K562 (cell line): ENCODE measurements around the gene ZNF385C. TPM values are rescaled to one million over a fixed set of nuclear protein-coding genes. Genes with fewer than 3 reads are reported as not detected.
A peak's percentile ranks its signal among the peaks of the same experiment; 100 is the strongest.

Experiments
- ATAC-seq: fragments of 200-7000 bp; cut with Tn5 transposase; 3 replicates; pipeline ENCODE4 v1.9.1; 2020; ENCODE audit warnings: moderate library complexity
- BruUV-seq: library from RNA; stranded (reverse); fragments of 400-500 nt; replicated peaks from 2 replicates; lab custom pipeline; 2021; lab: Mats Ljungman, UMichigan
- CTCF ChIA-PET: fragments of 300-600 bp; formaldehyde crosslinking; extraction: SDS; loops from one replicate; lab custom pipeline; 2021; ENCODE audit warnings: low intra/inter-chr PET ratio; lab: Yijun Ruan, JAX
- POLR2A ChIA-PET: fragments of 300-600, 350-650 bp; sonication (Branson Sonifier 250); formaldehyde crosslinking; extraction: SDS; loops from one replicate; lab custom pipeline; 2021; ENCODE audit warnings: antibody characterized with exemption, inconsistent platforms; lab: Yijun Ruan, JAX
- DNase-seq, 4 experiments: peaks; one replicate each; pipeline versions ENCODE4 v3.0.0 to v3.0.0-alpha.2; 2011 to 2018; ENCODE audit warnings: low spot score in 3 of 4, mixed read lengths in 3 of 4; ENCODE audit errors: extremely low read depth in 1 of 4
- FAIRE-seq: peaks from 2 replicates; lab custom pipeline; 2011; peaks lifted over from hg19 to GRCh38; lab: Jason Lieb, UNC
- H2AFZ ChIP-seq: 2 replicates; pipeline ENCODE4 v1.6.0; 2011; ENCODE audit warnings: low read depth, low read length, control low read depth, inconsistent platforms
- H3K27ac ChIP-seq: fragments of 200-600 bp; 3 replicates; pipeline ENCODE4 v1.8.0; 2011; ENCODE audit warnings: low read depth, mild to moderate bottlenecking, control low read depth, inconsistent platforms, low read length, moderate library complexity, mixed read lengths; ENCODE audit errors: extremely low read depth
- H3K27me3 ChIP-seq, 2 experiments: fragments of 300-600 bp in 1 of 2; 2 replicates in 1 of 2; 3 replicates in 1 of 2; pipeline versions ENCODE4 v1.6.0 to v1.8.0; 2011; ENCODE audit warnings: inconsistent platforms in 2 of 2, low read length in 2 of 2, mild to moderate bottlenecking in 1 of 2, mixed read lengths in 1 of 2, moderate library complexity in 1 of 2; ENCODE audit not compliant: control insufficient read depth in 2 of 2, insufficient read depth in 2 of 2
- H3K36me3 ChIP-seq: fragments of 300-600 bp; 3 replicates; pipeline ENCODE4 v1.8.0; 2011; ENCODE audit warnings: mild to moderate bottlenecking, low read length, inconsistent platforms; ENCODE audit not compliant: control insufficient read depth, insufficient read depth
- H3K4me1 ChIP-seq, 2 experiments: fragments of 200-600 bp in 1 of 2; replicated peaks in 1 of 2; 2 replicates in 1 of 2; 3 replicates in 1 of 2; pipeline versions ENCODE4 v1.5.1 to v1.8.0; 2011; ENCODE audit warnings: inconsistent platforms in 2 of 2, low read length in 2 of 2, mild to moderate bottlenecking in 1 of 2, mixed read lengths in 1 of 2, moderate library complexity in 1 of 2; ENCODE audit not compliant: control insufficient read depth in 2 of 2, insufficient read depth in 2 of 2
- H3K4me2 ChIP-seq: 2 replicates; pipeline ENCODE4 v1.6.1; 2011; ENCODE audit warnings: low read length, control low read depth, inconsistent platforms, mixed read lengths; ENCODE audit not compliant: insufficient read depth
- H3K4me3 ChIP-seq: fragments of 200-600 bp; sonication (generic), shearing (Covaris generic); 2 replicates; pipeline ENCODE4 v1.5.1; 2016; ENCODE audit warnings: control low read depth, inconsistent platforms
- H3K79me2 ChIP-seq: fragments of 200-600 bp; 3 replicates; pipeline ENCODE4 v1.8.0; 2011; ENCODE audit warnings: low read length, inconsistent platforms; ENCODE audit not compliant: control insufficient read depth, insufficient read depth
- H3K9ac ChIP-seq, 2 experiments: 2 replicates each; pipeline versions ENCODE4 v1.6.0 to v1.6.1; 2011; ENCODE audit warnings: low read depth in 2 of 2, low read length in 2 of 2, control low read depth in 1 of 2, inconsistent platforms in 1 of 2, mild to moderate bottlenecking in 1 of 2, mixed read lengths in 1 of 2; ENCODE audit not compliant: insufficient read depth in 1 of 2
- H3K9me1 ChIP-seq: one replicate; pipeline ENCODE4 v1.6.0; 2011; ENCODE audit warnings: inconsistent platforms, mild to moderate bottlenecking, low read length, moderate library complexity; ENCODE audit not compliant: control insufficient read depth, insufficient read depth
- H3K9me3 ChIP-seq: replicated peaks from 2 replicates; pipeline ENCODE4 v1.5.1; 2011; ENCODE audit warnings: low read depth, low read length, inconsistent platforms; ENCODE audit not compliant: control insufficient read depth, insufficient read depth
- H4K20me1 ChIP-seq: replicated peaks from 2 replicates; pipeline ENCODE4 v1.6.1; 2011; ENCODE audit warnings: low read length, inconsistent platforms, mixed read lengths; ENCODE audit not compliant: control insufficient read depth, insufficient read depth
- BCOR ChIP-seq: fragments of 450-650 bp; IDR thresholded peaks from 2 replicates; pipeline ENCODE4 v1.6.1; 2016
- BRD9 ChIP-seq: fragments of 450-650 bp; IDR thresholded peaks from 2 replicates; pipeline ENCODE4 v1.6.1; 2018; ENCODE audit warnings: low read depth; ENCODE audit not compliant: partially characterized antibody
- CHD1 ChIP-seq: fragments of 200-600 bp; sonication (generic); IDR thresholded peaks from one replicate; pipeline ENCODE4 v1.6.1; 2012; ENCODE audit warnings: mild to moderate bottlenecking, moderate library complexity, low read length, inconsistent platforms
- ELF2 ChIP-seq: fragments of 250-450 bp; sonication (Bioruptor Pico); IDR thresholded peaks from 2 replicates; pipeline ENCODE4 v1.5.0; 2021; ENCODE audit warnings: mild to moderate bottlenecking
- HCFC1 ChIP-seq: IDR thresholded peaks from 2 replicates; pipeline ENCODE4 v1.6.1; 2012; ENCODE audit warnings: low read depth, low read length, improper control_type of control experiment
- NR2C2 ChIP-seq, 2 experiments: fragments of 200-800 bp in 1 of 2; sonication (Bioruptor generic) in 1 of 2; sonication (generic) in 1 of 2; formaldehyde crosslinking in 1 of 2; IDR thresholded peaks; 2 replicates each; pipeline versions ENCODE4 v1.6.1 to v1.8.0; 2016 to 2022; ENCODE audit warnings: mild to moderate bottlenecking in 1 of 2, missing compliant biosample characterization in 1 of 2, missing genetic modification characterization in 1 of 2, missing genetic modification reagents in 1 of 2
- NR3C1 ChIP-seq: sonication (generic); formaldehyde crosslinking; IDR thresholded peaks from 2 replicates; pipeline ENCODE4 v1.8.1; 2022; ENCODE audit warnings: missing genetic modification reagents
- RBM25 ChIP-seq: fragments of 200-400 bp; formaldehyde crosslinking; IDR thresholded peaks from 2 replicates; pipeline ENCODE4 v1.6.1; 2018; ENCODE audit warnings: low read length, low read depth, moderate library complexity; ENCODE audit not compliant: severe bottlenecking
- SRSF1 ChIP-seq: fragments of 200-400 bp; formaldehyde crosslinking; IDR thresholded peaks from 2 replicates; pipeline ENCODE4 v1.6.1; 2017; ENCODE audit warnings: mild to moderate bottlenecking, low read depth, low read length, moderate library complexity
- TEAD1 ChIP-seq, 2 experiments: fragments of 450-650 bp in 1 of 2; sonication (generic) in 1 of 2; formaldehyde crosslinking; IDR thresholded peaks; 2 replicates each; pipeline versions ENCODE4 v1.4.0 to v1.8.0; 2020 to 2022; ENCODE audit warnings: mild to moderate bottlenecking in 2 of 2, missing genetic modification reagents in 1 of 2
- U2AF1 ChIP-seq: fragments of 200-400 bp; formaldehyde crosslinking; optimal IDR thresholded peaks from 2 replicates; pipeline ENCODE3; 2017; ENCODE audit warnings: mild to moderate bottlenecking, low read depth, low read length, moderate library complexity
- ZFP1 ChIP-seq: fragments of 450-650 bp; formaldehyde crosslinking; IDR thresholded peaks from 2 replicates; pipeline ENCODE4 v1.4.0; 2020; ENCODE audit warnings: mild to moderate bottlenecking, mixed read lengths
- ZFP36 ChIP-seq: fragments of 150-350 bp; IDR thresholded peaks from 2 replicates; pipeline ENCODE4 v1.6.1; 2018; ENCODE audit warnings: low read length, low read depth; ENCODE audit not compliant: partially characterized antibody
- ZNF165 ChIP-seq: fragments of 250-450 bp; sonication (Bioruptor Pico); IDR thresholded peaks from 2 replicates; pipeline ENCODE4 v1.4.0; 2020; ENCODE audit warnings: borderline replicate concordance
- ZNF444 ChIP-seq: fragments of 250-450 bp; sonication (Bioruptor Pico); IDR thresholded peaks from 2 replicates; pipeline ENCODE4 v1.4.0; 2020; ENCODE audit warnings: mild to moderate bottlenecking, moderate library complexity
- ZNF77 ChIP-seq: fragments of 250-450 bp; sonication (Bioruptor Pico); IDR thresholded peaks from 2 replicates; pipeline ENCODE4 v1.5.0; 2020
- ZNF830 ChIP-seq: fragments of 250-450 bp; sonication (Bioruptor Pico); IDR thresholded peaks from 2 replicates; pipeline ENCODE4 v1.5.0; 2021; ENCODE audit warnings: mild to moderate bottlenecking
- WGBS: fragments of 100-300 bp; shearing (Covaris generic); methylation state at CpG from one replicate; pipeline ENCODE4 v1.1.6; 2016; ENCODE audit warnings: low coverage, mixed read lengths; ENCODE audit not compliant: insufficient coverage; ENCODE audit errors: missing lambda C conversion rate; 5-methylcytosine and 5-hydroxymethylcytosine counted together
- in situ Hi-C: fragments of 300-500 bp; cut with MboI; formaldehyde crosslinking; loops from 4 replicates; pipeline ENCODE4 v1.15.0; 2018; ENCODE audit warnings: inconsistent platforms, mixed read lengths
- intact Hi-C: fragments of 100-400 bp; cut with micrococcal nuclease; formaldehyde crosslinking; loops from 2 replicates; pipeline ENCODE4 v1.14.2; 2022
- polyA plus RNA-seq, 8 experiments: library from polyadenylated mRNA; depleted of rRNA in 4 of 8; stranded (reverse) in 5 of 8; unstranded in 3 of 8; fragments of >200 nt; fragmentation: Nextera tagmentation in 2 of 8; fragmentation: Illumina TruSeq in 1 of 8; extraction: Ambion mirVana in 2 of 8; extraction: Trizol in 1 of 8; gene quantifications; 2 replicates each; pipeline versions ENCODE4 v1.2.1 to v1.2.3, GENCODE V29; 2011 to 2014; ENCODE audit warnings: inconsistent platforms in 1 of 8, missing spikeins in 1 of 8
- total RNA-seq, 7 experiments: library from RNA; depleted of rRNA in 6 of 7; stranded (reverse); fragments of >200 nt in 6 of 7; fragmentation: Illumina TruSeq in 2 of 7; extraction: Trizol in 2 of 7; gene quantifications; 2 replicates each; pipeline versions ENCODE4 v1.2.1 to v1.2.3, GENCODE V29; 2011 to 2021; ENCODE audit warnings: low replicate concordance in 1 of 7

ZNF385C gene
- total and polyA plus RNA-seq, 9 of the 15 experiments (the other 6 are each of a cell fraction or from before 2014, with no cell fraction given) = 0.03 to 0.35 (median 0.18) TPM; not detected in 1

GRCh38 chr17:42077755-42078154 is 20.5 kb downstream of the ZNF385C start (continued):
- no peak for TF ChIP-seq TEAD1 (CRISPR knock-in tag; IDR thresholded peaks at IDR 0.05)
- TF ChIP-seq ZNF444 (CRISPR knock-in tag) = no peak
- TF ChIP-seq NR2C2 (CRISPR knock-in tag; IDR thresholded peaks at IDR 0.05) = no peak
- TF ChIP-seq NR2C2 (tag; IDR thresholded peaks at IDR 0.05) = no peak
- TF ChIP-seq ZFP1 = no peak
- no peak for TF ChIP-seq ELF2 (CRISPR knock-in tag)
- TF ChIP-seq SRSF1 = no peak
- TF ChIP-seq U2AF1 = no peak

GRCh38 chr17:42076797-42077559 is 21.3 kb downstream of the ZNF385C start:
- Histone ChIP-seq H3K9me1 (no peaks in the 10 kb centered on the region), H3K4me3 (no peak overlapping the region), H4K20me1 (peaks cover 4% of the 10 kb centered on the region; the same call in 1 of the 2 replicates), H3K4me1 (peaks cover 15 to 22% of the 10 kb centered on the region in 2 experiments), H3K36me3 (no peaks in the 10 kb centered on the region), H3K79me2 (no peaks in the 10 kb centered on the region), H3K27ac (no peak overlapping the region), H3K9me3 (no peaks in the 10 kb centered on the region), H2AFZ (no peak overlapping the region), H3K9ac (no peak overlapping the region), H3K4me2 (no peak overlapping the region), H3K27me3 (peaks cover 4 to 20% of the 10 kb centered on the region in 2 experiments; a peak in 3 of 5 replicates)
- in situ Hi-C loops = no loop called here
- no peak for DNase-seq
- no peak for ATAC-seq
- intact Hi-C loops = no loop called here
- POLR2A ChIA-PET = interaction anchor here (0.6 to 0.7 kb wide), 2 partner anchors 9 to 370 kb away, joined by 3 read pairs; no protein-coding TSS in a partner anchor
- no TSS peak for BruUV-seq
- WGBS = 37% methylated on average over 4 of the region's 4 CpGs
- peak; percentile 6 for FAIRE-seq
- CTCF ChIA-PET = no interaction called here
- no peak for TF ChIP-seq ZNF77 (CRISPR knock-in tag)
- no peak for TF ChIP-seq HCFC1
- peak; percentile 95 for TF ChIP-seq BRD9
- no peak for TF ChIP-seq NR3C1 (CRISPR knock-in tag)
- peak; percentile 24 for TF ChIP-seq ZFP36
- peak; percentile 69 for TF ChIP-seq RBM25
- no peak for TF ChIP-seq ZNF830 (CRISPR knock-in tag)
- no peak for TF ChIP-seq ZNF165 (CRISPR knock-in tag)
- TF ChIP-seq BCOR = peak; percentile 18; the same call in 1 of the 2 replicates
- TF ChIP-seq CHD1 = no peak
